GM23248 (cell line): ENCODE data around the gene ZFP92.

Source experiments
- EZH2 ChIP-seq: fragments of 200-600 bp; sonication (generic); IDR thresholded peaks from 2 replicates; pipeline ENCODE4 v1.6.1; 2018; ENCODE audit warnings: antibody characterized with exemption, mild to moderate bottlenecking; ENCODE audit not compliant: insufficient read depth, poor library complexity, severe bottlenecking
- EZH2phosphoT487 ChIP-seq: fragments of 200-600 bp; sonication (generic); IDR thresholded peaks from 2 replicates; pipeline ENCODE4 v1.6.1; 2018; ENCODE audit warnings: antibody characterized with exemption, moderate library complexity, mild to moderate bottlenecking, low read depth; ENCODE audit not compliant: insufficient read depth

DNA sequence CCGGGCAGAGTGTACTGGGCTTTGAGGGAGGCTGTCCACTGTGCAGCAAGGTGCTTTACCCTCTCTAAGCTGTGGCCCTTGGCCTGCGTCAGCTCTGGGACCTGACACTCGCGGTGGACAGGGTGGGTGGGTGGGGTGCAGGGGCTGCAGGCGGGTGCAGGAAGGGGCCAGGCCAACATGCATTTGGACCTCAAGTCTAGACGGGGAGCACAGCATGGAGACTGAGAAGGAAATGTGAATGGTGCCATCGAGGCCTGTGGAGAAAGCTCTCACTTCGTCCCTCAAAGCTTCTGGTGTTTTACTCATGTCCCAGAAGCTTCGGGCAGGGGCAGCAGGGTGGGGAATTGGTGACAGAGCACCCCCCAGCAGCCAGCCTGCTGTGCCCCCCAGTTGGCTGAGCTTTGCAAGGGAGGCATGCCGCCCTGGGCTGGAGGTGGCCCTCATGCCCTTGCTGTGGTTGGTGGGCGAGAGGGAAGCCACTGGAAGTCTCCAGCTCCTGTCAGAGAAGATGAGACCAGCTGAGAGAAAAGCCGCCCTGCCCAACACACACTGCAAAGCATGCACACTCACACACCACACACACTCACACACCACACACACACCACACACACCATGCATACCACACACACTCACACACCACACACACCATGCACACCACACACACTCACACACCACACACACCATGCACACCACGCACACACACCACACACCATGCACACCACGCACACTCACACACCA lies 22.4 kb upstream of the ZFP92 start:
- TF ChIP-seq EZH2phosphoT487 = no peak
- no peak for TF ChIP-seq EZH2
